ENCODE data around the gene GAB3. TPM values are rescaled to one million over a fixed set of nuclear protein-coding genes. Genes with fewer than 3 reads are reported as not detected.

GAB3 gene
- total RNA-seq, 1 donor: 0.43 TPM

DNA sequence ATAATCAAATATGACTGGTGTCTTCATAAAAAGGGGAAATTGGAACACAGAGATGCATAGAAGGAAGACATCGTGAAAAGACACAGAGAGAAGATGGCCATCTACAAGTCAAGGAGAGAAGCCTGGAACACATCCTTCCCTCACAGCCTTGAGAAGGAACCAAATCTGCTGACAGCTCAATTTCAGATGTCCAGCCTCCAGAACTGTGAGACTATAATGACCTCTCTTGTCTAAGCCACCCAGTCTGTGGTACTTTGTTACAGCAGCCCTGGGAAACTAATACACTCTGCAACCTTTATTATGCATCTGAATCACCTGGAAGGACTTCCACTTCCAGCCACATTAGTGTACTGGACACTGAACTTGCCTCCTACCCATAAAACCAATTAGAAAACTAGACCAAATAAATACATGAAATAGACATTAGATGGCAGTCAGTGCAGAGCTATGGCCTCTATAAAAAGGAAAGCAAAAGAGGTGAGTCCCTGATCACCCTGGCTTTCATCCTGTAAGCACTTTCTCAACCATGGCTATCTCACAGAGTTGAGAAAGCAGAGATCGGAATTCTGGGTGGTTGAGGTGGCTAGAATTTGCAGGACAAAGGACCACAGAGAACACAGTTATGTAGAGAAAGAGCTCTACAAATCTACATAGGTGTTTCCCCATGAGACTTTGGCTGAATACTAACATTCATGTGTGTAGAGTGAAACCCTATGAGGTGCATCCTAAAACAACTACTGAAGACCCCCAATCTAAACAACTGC lies 25.7 kb downstream of the GAB3 start:
- no peak overlapping the region for H3K4me3 ChIP-seq (ENCODE audit: low read depth, low read length)
- DNase-seq (ENCODE audit: low read depth): no peak
- TF ChIP-seq, protein P1, sequence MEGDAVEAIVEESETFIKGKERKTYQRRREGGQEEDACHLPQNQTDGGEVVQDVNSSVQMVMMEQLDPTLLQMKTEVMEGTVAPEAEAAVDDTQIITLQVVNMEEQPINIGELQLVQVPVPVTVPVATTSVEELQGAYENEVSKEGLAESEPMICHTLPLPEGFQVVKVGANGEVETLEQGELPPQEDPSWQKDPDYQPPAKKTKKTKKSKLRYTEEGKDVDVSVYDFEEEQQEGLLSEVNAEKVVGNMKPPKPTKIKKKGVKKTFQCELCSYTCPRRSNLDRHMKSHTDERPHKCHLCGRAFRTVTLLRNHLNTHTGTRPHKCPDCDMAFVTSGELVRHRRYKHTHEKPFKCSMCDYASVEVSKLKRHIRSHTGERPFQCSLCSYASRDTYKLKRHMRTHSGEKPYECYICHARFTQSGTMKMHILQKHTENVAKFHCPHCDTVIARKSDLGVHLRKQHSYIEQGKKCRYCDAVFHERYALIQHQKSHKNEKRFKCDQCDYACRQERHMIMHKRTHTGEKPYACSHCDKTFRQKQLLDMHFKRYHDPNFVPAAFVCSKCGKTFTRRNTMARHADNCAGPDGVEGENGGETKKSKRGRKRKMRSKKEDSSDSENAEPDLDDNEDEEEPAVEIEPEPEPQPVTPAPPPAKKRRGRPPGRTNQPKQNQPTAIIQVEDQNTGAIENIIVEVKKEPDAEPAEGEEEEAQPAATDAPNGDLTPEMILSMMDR (IDR thresholded peaks at IDR 0.05; ENCODE audit: insufficient read depth, low read depth, low read length): no peak

- H3K4me3 ChIP-seq (ENCODE audit: low read depth, low read length): no peak overlapping the region
- DNase-seq (ENCODE audit: low read depth): no peak
- TF ChIP-seq, protein P1 (IDR thresholded peaks at IDR 0.05; ENCODE audit: insufficient read depth, low read depth, low read length): no peak
These were observed 29.7 kb downstream of the GAB3 start for GRCh38 chrX:154721155-154721554.

- DNase-seq (ENCODE audit: low read depth): no peak
- TF ChIP-seq, protein P1 (IDR thresholded peaks at IDR 0.05; ENCODE audit: insufficient read depth, low read depth, low read length): no peak
- no peak overlapping the region for H3K4me3 ChIP-seq (ENCODE audit: low read depth, low read length)
These were observed 30.8 kb downstream of the GAB3 start for GRCh38 chrX:154720067-154720466.

DNA sequence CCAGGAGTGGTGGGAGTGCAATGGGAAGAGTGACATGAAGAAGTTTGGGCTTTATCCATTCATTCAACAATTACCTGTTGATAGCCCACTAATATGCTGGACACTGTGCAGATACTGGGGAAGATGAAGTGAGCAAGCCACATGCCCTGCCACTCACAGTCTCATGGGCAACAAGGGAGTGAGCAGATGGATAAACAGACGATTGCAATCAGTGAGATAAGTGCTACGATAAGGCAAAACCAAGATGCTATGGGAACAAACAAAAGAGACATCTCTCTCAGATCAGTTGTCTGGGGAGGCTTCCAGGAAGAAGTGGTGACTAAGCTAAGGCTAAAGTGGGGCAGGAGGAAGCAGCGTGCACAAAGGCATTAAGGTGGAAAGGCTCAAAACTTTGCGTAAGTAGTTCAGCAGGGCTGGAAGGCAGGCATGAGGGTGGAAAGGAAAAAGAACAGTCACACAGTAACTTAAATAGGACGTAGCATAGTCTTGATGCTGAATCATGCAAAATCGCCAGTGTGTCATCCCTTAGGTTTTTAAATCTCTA lies 31.7 kb downstream of the GAB3 start:
- H3K4me3 ChIP-seq (ENCODE audit: low read depth, low read length): no peak overlapping the region
- peak; percentile 74 for DNase-seq (ENCODE audit: low read depth)
- TF ChIP-seq, protein P1 (IDR thresholded peaks at IDR 0.05; ENCODE audit: insufficient read depth, low read depth, low read length): no peak

DNA sequence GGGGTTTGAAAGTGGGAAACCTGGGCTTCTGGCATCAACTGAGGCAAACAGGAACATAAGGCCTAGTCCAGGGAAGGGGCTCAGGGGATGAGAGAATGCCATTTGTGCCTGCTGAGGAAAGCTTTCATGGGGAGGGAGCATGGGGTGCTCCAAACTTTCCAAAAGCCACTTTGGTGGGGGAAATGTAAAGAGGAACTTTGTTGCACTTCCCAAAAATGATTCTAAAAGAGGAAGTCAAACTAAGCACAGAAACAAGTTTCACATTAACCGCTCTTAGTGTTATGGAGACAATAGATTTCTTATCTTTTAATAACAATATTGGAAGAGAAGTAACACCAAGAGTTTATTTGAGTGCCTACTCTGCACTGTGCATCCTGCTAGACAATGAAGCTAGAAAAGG lies 32.3 kb downstream of the GAB3 start:
- DNase-seq (ENCODE audit: low read depth): no peak
- H3K4me3 ChIP-seq (ENCODE audit: low read depth, low read length): no peak overlapping the region
- TF ChIP-seq, protein P1 (IDR thresholded peaks at IDR 0.05; ENCODE audit: insufficient read depth, low read depth, low read length): no peak

DNA sequence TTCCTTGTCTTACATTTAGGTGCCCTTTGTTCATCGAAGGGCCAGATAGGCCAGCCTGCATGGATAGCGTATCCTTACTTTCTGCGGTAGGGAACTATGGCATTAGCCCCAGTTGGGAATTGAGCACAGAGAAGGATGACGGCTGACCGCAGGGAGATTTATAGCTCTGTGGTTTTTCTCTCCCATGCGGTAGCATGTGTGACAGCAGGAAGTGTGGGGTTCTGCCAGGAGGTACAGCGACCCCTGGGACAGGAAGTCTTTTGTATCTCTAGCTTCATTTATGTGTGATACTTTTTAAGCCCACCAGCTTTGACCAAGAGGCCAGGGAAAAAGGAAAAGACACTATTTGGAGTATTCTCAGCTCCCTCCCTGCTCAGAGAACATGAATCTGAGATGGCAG lies 33.1 kb downstream of the GAB3 start:
- peak; percentile 80 for DNase-seq (ENCODE audit: low read depth)
- TF ChIP-seq, protein P1 (IDR thresholded peaks at IDR 0.05; ENCODE audit: insufficient read depth, low read depth, low read length): no peak
- H3K4me3 ChIP-seq (ENCODE audit: low read depth, low read length): no peak overlapping the region

Measured in fibroblast of villous mesenchyme (primary cell).